Measurements from ENCODE around the gene HOXA11. TPM values are rescaled to one million over a fixed set of nuclear protein-coding genes. Genes with fewer than 3 reads are reported as not detected.
A peak's percentile ranks its signal among the peaks of the same experiment; 100 is the strongest.

The HOXA11 gene
- total RNA-seq, 4 donors from 2014 or later: not detected

DNA sequence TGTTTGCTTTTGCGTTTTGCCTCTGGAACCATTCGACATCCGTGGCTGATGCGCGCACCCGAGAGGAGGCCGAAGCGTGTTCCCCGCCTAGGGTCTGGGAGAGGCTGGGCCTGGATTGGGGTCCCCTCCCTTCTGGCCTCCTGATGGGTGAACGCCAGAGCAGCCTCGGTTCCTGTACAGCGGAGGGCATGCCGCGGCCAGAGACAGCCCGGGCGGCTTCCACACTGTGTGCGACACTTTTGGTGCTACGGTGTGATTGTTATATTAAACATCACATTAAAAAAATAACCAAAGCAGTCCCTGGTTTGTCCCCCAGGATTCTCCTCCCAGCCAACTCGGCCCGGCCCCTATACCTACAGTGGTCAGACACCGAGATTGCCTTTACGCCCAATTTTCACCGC, 24.9 kb downstream of the HOXA11 start:
- intact Hi-C loops (cut with DNase I): loop anchor here (2.0 to 10.0 kb wide), 3 partner anchors 477 to 1305 kb away; no protein-coding TSS in a partner anchor
- H3K4me1 ChIP-seq: peaks cover 13 to 34% of the 10 kb centered on the region in 2 donors
- H3K27me3 ChIP-seq: peaks cover 64% of the 10 kb centered on the region

DNA sequence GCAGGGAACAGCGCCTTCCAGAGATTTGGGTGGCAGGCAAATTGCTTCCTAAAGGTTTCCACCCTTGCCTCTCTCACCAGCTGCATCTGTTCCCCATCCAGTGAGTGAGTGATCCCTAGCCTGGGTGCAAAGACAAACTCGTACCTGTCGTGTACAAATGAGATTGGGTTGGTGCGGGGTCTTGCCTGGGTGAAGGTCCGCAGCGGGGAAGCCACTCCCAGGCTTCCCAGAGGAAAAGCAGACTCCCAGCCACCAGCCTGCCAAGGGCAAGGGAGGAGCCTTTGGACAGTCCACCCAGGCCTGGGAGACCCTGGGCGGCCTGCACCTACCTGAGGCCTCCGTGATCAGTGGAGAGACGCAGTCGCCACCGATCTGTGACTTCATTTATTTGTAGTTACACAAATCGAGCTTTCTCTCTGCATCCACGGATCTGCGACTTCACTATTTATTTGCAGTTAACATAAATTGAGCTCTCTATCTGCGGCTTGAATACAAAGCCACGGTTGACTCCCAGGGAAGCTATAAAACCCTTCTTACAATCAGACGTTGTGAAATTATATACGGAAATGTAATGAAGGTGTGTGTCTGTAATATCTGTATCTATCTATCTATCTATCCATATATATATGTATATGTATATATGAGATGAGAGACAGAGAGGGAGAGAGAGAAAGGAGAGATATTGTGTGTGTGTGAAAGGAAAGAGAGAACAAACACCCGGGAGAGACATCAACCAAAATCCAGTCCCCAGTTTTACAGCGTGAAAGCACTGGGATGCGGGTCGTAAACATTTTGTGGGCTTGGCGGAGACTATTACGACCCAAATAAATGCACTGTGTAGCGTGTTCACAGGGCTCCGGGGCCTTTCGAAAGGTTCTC, 25.5 kb downstream of the HOXA11 start:
- DNase-seq: no peak
- TF ChIP-seq POLR2A (IDR thresholded peaks at IDR 0.05) (no peak), CTCF (IDR thresholded peaks at IDR 0.05) (no peak)
- Histone ChIP-seq H3K27me3 (peaks cover 64% of the 10 kb centered on the region), H3K4me3 (replicated peaks in 1 of 3) (no peak overlapping the region), H3K36me3 (no peaks in the 10 kb centered on the region), H3K9me3 (no peaks in the 10 kb centered on the region), H3K4me1 (peaks cover 18 to 34% of the 10 kb centered on the region in 2 donors), H3K27ac (no peak overlapping the region)
- intact Hi-C loops (cut with DNase I): loop anchor here (2.0 to 10.0 kb wide), 3 partner anchors 477 to 1305 kb away; no protein-coding TSS in a partner anchor
- 56 to 57% methylated on average over 27 of the region's 27 CpGs for WGBS, 2 donors

More for the DNA sequence above, 24.9 kb downstream of the HOXA11 start:
- no peaks in the 10 kb centered on the region for H3K36me3 ChIP-seq
- H3K9me3 ChIP-seq: no peaks in the 10 kb centered on the region
- DNase-seq: no peak
- H3K4me3 ChIP-seq (replicated peaks in 1 of 3): peak overlapping the region in 1 of 3 donors; percentile 42
- no peak overlapping the region for H3K27ac ChIP-seq
- no peak for TF ChIP-seq POLR2A (IDR thresholded peaks at IDR 0.05)
- TF ChIP-seq CTCF (IDR thresholded peaks at IDR 0.05): no peak
- WGBS, 2 donors: 33 to 34% methylated on average over 15 to 23 of the region's 23 CpGs

GRCh38 chr7:27158436-27159265, 26.4 kb downstream of the HOXA11 start:
- Histone ChIP-seq H3K9me3 (no peaks in the 10 kb centered on the region), H3K4me1 (peaks cover 18 to 29% of the 10 kb centered on the region in 2 donors), H3K36me3 (no peaks in the 10 kb centered on the region), H3K27me3 (peaks cover 67% of the 10 kb centered on the region), H3K27ac (no peak overlapping the region), H3K4me3 (replicated peaks in 1 of 3) (no peak overlapping the region)
- DNase-seq: no peak
- TF ChIP-seq POLR2A (IDR thresholded peaks at IDR 0.05) (no peak), CTCF (IDR thresholded peaks at IDR 0.05) (no peak)
- WGBS, 2 donors: 25 to 42% methylated on average over 35 of the region's 35 CpGs
- intact Hi-C loops (cut with DNase I): no loop called here

DNA sequence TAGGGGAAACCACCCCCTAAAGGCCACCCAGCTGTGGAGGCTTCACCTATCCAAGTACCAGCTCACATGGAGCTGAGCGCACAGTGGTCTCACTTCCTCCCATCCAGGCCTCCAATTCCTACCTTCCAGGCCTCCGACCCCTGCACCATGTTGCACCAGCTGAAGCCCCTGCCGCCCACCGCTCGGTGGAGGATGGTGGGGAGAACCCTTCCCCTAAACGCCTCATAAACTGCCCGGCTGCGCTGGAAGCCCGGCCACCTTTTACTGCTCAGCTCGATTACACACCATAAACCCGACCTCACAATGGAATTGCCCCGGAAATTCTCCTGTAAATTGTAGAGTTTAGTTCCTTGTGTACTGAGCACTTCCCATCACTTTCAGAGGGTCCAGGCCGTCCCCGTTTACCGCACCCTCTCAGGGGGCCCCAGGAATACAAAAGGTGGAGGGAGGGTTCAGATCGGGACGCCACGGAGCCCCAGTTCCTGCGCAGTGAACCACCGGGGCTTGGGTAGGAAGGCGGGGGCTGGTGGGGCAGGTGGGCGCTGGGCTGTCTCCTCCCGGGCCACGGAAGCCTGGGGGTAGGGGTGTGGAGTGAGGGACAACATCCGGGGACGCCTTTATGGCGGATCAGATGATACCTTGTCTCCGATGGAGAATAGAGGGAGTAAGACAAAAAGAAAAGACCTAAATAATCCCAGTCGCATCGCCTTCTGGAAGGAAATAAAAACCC, 27.2 kb downstream of the HOXA11 start:
- TF ChIP-seq CTCF (IDR thresholded peaks at IDR 0.05) (no peak), POLR2A (IDR thresholded peaks at IDR 0.05) (no peak)
- H3K27me3 ChIP-seq: peaks cover 69% of the 10 kb centered on the region
- H3K9me3 ChIP-seq: no peaks in the 10 kb centered on the region
- 18 to 25% methylated on average over 29 to 30 of the region's 30 CpGs for WGBS, 2 donors
- no peak for DNase-seq
- H3K4me1 ChIP-seq: peaks cover 18 to 29% of the 10 kb centered on the region in 2 donors
- H3K27ac ChIP-seq: no peak overlapping the region
- H3K4me3 ChIP-seq (replicated peaks in 1 of 3): no peak overlapping the region
- intact Hi-C loops (cut with DNase I): no loop called here
- H3K36me3 ChIP-seq: no peaks in the 10 kb centered on the region
